HG03097 (cell line): ENCODE data around the gene CATSPERD.
A peak's percentile ranks its signal among the peaks of the same experiment; 100 is the strongest.
"Not testable (repeated sequence)": the region's sequence is repeated elsewhere in the genome, so short reads cannot be mapped to it uniquely, and the experiment has no call there.

ENCODE experiments used
- ATAC-seq: cut with Tn5 transposase; IDR thresholded peaks from one replicate; pipeline ENCODE4 v1.9.1; 2021; ENCODE audit not compliant: unreplicated experiment, low FRiP score

The CATSPERD gene

DNA sequence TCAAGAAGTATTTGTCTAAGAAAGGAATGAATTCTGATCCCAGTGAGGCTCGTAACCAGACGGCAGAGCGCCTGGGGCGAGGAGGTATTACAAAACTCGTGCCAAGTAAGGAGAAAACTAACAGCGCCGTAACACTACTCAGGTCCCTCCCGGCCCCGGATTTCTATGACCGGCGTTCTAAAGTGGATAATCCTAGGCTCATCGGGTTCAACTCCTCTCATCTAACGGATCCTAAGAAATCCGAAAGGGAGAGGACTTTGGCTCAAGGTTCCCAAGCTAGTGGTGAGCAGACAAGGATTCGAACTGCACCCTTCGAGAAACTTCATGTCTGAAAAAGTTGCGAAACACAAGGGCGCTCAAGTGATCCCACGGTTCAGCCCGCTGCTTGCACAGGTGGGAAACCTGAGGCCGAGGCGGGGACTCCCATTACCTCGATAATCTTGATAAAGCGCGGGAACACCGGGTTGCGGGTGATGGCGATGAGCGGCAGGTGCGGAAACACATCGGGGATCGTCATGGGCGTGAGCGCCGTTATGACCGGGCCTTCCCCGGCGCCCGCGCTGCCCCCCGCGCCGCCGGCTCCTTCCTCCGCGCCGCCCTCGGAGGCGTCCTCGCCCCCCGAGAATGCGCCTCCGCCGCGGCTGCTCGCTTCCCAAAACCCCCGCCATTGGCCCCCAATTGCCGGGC, 1.0 kb upstream of the CATSPERD start:
- peak; percentile 0 for ATAC-seq

DNA sequence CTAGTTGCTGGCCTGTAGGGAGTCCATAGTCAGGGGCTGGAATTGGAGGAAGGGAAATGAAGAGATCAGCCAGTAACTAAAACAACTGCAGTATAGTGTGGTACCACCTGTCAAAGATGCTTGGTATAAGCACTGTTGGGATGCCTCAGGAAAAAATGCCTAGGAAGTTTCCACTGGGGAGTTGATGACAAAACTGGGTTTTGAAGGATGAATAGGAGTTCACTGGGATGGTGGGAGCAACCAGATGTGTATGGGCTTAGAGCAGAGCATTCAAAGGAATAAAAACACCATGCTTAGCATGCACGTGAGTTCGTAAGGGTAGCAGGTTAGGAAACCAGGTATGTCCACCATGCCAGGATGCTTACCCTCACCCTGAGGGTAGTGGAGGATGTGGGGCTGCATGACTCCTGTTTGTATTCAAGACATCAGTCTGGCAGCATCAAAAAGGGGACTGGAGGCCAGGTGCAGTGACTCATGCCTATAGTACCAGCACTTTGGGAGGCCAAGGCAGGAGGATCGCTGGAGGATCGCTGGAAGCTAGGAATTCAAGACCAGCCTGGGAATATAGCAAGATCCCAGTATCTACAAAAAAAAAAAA, 7.1 kb downstream of the CATSPERD start:
- ATAC-seq: no peak

DNA sequence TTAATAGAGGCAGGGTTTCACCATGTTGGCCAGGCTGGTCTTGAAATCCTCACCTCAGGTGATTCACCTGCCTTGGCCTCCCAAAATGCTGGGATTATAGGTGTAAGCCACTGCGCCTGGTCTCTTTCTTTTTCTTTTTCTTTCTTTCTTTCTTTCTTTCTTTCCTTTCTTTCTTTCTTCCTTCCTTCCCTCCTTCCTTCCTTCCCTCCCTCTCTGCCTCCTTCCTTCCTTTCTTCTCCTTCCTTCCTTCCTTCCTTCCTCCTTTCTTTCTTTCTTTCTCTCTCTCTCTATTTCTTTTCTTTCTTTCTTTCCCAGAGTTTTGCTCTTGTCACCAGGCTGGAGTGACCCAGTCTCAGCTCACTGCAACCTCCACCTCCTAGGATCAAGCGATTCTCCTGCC, 12.7 kb downstream of the CATSPERD start:
- ATAC-seq: not testable (repeated sequence)

DNA sequence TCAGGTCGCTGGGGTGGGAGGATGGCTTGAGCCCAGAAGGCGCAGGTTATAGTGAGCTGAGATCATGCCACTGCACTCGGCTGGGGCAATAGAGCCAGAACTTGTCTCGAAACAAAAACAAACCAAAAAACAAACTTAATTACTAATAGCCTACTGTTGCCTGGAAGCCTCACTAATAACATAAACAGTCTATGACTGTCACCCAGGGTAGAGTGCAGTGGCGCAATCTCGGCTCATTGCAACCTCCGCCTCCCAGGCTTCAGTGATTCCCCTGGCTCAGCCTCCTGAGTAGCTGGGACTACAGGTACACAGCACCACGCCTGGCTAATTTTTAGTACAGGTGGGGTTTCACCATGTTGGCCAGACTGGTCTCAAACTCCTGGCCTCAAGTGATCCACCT, 18.0 kb downstream of the CATSPERD start:
- ATAC-seq: no peak

DNA sequence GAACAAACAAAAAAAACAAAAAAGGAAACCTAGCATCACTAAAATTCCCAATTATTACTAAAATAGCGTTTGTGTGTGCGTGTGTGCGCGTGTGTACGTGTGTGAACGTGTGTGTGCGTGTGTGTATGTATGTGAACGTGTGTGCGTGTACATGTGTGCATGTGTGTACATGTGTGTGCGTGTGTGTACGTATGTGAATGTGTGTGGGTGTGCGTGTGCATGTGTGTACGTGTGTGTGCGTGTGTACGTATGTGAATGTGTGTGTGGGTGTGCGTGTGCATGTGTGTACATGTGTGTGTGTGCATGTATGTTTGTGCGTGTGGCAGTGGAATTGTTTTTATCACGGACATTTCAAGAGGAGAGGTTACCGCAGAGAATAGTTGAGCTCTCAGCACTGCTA, 21.6 kb downstream of the CATSPERD start:
- no peak for ATAC-seq

DNA sequence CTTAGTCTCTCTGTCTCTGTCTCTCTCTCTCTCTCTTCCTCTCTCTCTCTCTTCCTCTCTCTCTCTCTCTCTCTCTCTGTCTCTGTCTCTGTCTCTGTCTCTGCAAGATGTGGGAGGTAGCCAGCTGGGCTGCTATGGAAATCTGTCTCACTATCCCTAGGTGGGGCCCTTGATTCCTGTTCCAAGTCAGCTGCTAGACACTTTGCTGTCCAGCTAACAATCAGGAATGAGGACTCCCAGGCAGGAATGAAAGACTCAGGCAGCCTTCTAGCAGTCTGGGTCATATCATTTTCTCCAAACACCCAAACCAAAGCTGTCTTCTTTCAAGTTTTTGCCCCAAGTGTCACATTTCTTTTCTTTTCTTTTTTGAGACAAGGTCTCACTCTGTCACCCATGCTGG, 23.2 kb downstream of the CATSPERD start:
- ATAC-seq: no peak

DNA sequence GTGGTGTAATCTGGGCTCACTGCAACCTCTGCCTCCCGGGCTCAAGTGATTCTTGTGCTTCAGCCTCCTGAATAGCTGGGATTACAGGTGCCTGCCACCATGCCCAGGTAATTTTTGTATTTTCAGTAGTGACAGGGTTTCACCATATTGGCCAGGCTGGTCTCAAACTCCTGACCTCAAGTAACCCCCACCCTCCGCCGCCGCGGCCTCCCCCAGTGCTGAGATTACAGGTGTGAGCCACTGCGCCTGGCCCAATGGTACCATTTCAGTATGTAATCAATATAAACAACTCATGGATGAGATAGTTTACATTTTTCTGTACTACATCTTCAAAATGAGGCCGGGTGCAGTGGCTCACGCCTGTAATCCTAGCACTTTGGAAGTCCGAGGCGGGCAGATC, 24.6 kb downstream of the CATSPERD start:
- ATAC-seq: not testable (repeated sequence)

DNA sequence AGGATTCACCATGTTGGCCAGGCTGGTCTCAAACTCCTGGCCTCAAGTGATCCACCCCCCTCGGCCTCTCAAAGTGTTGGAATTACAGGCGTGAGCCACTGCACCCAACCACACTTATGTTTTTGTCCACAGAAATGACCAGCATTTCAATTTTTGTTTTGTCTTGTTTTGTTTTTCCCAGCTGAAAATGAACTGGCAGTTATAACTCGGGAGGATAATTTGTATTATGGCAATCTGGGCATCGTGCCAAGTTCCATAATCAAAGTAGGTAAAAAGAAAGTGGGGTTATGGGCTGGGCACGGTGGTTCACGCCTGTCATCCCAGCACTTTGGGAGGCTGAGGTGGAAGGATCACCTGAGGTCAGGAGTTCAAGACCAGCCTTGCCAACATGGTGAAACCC, 28.5 kb downstream of the CATSPERD start:
- ATAC-seq: not testable (repeated sequence)

DNA sequence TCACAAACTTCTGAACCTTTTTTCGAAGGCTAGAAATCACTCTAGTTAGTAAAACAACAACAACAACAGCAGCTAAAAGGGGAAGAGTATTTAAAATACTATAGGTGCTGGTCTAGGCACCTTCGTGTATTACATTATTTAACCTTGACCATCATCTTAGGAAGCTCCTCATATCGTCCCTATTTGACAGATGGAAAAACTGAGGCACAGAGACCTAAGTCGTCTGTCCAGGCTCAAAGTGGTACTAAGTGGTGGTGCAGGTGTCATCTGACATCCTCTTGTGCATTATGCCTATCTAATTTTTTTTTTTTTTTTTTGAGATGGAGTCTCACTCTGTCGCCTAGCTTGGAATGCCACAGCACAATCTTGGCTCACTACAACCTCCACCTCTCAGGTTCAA, 29.1 kb downstream of the CATSPERD start:
- ATAC-seq: no peak

DNA sequence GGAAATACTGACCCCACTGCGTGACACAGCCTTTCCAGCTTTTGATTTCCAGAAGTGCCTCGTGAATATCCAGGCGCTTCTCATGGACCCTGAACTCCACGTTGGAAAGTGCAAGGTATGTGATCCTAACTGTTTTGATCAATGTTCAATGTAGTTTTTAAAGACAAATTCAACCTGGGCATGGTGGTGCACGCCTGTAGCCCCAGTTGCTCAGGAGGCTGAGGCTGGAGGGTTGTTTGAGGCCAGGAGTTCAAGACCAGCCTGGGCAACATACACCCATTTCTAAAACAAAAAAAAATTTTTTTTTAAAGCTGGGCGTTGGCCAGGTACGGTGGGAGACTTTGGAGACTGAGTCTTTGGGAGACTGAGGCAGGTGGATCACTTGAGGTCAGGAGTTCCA, 31.3 kb downstream of the CATSPERD start:
- ATAC-seq: no peak

DNA sequence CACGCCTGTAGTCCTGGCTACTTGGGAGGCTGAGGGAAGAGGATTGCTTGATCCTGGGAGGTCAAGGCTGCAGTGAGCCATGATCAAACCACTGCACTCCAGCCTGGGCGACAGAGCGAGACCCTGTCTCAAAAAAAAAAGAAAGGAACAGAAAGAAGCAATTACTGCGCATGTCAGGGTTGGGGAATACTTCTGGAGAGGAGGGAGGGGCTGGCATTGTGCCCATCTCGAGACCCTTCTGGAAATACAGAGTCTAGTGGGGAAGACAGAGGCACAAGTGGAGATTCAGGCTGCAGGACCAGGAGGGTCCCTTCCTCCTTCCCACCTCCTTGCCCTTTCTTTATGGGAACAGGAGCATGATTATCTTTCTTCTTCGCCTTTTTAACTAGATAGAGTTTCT, 33.3 kb downstream of the CATSPERD start:
- no peak for ATAC-seq

DNA sequence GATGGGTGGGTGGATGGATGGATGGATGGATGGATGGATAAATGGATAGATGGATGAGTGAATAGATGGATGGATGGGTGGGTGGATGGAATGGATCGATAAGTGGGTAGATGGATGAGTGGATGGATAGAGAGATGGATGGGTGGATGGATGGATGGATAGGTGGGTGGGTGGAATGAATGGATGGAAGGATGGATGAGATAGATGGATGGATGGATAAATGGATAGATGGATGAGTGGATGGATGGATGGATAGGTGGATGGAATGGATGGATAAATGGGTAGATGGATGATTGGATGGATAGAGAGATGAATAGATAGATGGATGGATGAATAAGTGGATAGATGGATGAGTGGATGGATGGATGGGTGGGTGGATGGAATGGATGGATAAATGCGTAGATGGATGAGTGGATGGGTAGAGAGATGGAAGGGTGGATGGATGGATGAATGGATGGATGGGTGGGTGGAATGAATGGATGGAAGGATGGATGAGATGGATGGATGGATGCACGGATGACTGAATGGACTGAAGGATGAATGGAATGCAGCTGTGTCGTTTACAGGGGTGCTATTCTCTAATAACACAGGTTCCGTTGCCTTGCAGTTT, 42.3 kb downstream of the CATSPERD start:
- no peak for ATAC-seq

DNA sequence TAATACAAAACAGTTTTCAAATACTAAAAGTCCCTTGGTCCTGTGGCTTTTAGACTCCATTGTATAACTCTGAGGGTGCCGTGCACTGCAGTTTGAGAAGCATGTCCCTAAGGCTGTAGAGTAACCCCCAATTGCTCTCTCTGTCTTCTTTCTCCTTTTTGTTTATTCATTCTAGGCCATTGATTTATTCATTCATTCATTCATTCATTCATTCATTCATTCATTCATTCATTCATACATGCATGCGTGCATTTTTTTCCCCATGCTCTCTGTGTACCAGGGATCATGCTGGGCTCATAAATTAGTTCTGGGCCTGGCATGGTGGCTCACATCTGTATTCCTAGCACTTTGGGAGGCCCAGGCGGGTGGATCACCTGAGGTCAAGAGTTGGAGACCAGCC, 44.8 kb downstream of the CATSPERD start:
- no peak for ATAC-seq

DNA sequence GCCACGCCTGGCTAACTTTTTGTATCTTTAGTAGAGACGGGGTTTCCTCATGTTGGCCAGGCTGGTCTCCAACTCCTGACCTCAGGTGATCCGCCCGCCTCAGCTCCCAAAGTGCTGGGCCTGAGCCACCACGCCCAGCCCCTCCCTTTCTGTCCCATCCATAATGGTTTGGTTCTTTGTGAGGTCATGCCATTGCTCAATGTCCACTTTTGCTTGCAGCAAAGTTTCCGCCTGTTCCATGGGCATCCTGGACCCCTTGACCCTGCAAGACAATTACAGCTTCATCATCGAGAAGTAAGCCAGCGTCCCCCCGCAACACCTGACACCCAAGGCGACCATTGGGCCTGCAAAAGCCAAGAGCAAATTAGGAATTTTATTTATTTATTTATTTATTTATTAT, 47.5 kb downstream of the CATSPERD start:
- ATAC-seq: no peak

DNA sequence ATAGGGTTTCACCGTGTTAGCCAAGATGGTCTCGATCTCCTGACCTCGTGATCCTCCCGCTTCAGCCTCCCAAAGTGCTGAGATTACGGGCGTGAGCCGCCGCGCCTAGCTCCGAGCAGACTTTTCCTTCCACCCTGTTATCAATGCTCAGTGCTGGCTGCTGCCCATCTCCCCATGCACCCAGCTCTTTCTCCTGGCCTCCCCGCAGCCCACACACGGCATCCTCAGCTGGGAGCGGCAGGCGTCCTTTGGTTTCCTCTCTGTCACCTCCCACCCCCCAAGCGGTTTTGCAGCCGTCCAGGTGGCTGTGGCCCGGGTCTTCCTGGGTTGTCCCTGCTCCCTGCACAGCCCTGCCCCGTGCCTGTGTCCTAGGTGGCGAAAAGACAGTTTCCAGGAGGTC, 52.0 kb downstream of the CATSPERD start:
- no peak for ATAC-seq

DNA sequence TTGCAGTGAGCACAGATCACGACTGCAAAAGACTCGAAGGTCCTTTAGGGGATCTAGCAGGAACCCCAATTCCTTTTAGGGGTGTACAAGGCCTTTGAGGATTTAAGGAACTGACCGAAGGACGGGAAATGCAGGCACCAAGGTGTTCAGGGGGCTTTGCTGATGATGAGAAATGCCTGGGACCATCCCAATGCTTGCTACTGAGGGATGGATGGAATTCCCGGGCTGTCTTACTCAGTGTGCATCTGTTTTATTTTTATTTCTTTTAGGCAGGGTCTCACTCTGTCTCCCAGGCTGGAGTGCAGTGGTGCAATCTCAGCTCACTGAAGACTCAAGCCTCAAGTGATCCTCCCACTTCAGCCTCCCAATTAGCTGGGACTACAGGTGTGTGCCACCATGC, 52.8 kb downstream of the CATSPERD start:
- ATAC-seq: no peak

DNA sequence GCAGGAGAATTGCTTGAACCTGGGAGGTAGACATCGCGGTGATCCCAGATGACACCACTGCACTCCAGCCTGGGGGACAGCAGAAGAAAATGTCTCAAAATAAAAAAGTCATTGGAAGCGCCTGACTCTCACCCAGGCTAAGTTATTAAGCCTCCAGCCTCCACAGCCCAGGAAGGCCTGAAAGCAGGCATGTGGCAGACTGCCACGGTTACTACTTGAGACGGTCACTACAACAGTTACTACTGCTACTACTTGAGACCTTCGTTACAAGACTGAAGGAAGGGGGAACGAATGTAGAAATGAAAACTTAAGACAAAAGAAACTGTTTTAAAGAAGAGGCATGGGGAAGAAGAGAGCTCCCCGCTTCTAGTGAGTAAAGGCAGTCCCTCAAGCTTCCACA, 54.5 kb downstream of the CATSPERD start:
- ATAC-seq: no peak

DNA sequence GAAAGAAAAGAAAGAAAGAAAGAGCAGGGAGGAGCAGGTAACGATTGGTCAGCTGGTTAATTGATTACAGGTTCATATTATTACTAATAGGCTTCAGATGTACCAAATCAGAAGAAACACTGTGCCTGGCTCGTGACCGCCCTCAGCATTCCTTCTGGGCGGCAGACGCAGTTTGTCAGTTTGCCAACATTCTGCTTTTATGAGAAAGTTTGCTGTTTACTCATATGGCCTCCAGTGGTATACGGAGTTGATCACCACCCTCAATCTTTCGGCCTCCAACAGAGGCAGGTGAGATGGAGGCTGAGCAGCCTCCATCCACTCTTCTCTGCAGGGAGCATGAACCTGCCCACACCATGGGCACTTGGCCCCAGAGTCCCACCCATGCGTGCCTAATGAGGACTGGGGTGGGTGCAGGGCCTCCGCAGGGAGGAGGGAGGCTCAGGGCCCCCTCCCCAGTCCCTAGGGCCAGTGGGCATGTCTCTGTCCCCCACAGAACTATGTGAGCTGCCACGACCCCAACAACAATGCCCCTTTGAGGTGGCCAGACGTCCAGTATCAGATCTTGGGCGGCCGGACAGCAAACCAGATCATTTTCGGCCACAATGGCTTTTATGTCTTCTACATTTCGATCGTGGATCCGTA, 55.4 kb downstream of the CATSPERD start:
- ATAC-seq: no peak

DNA sequence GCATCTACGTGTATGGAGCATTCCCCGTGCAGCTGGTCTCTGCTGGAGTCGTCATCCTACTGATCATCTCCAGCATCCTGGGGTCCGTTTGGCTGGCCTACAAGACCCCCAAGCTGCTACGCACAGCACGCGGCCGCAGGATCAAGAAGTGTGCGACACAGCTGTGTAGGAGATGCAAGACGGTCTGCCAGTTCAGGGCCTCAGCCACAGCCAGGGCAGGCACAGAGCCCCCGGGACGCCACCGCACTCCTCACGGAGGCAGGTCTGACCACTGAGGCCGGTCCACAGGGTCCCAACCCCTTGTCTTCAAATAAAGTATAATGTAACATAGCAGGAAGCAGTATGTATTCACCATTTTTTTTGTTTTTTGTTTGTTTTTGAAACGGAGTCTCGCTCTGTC, 58.0 kb downstream of the CATSPERD start:
- no peak for ATAC-seq

DNA sequence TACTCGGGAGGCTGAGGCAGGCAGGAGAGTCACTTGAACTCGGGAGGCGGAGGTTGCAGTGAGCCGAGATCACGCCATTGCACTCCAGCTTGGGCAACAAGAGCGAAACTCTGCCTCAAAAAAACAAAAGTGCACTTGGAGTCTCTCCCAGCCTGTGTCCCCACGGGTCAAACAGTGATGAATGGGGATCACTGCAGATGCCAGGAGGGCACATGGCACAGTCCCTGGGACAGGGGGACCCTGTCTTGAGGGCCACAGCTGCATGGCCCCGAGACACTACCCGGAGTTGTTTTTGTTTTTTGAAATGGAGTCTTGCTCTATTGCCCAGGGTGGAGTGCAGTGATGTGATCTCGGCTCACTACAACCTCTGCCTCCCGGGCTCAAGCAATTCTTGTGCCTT, 60.5 kb downstream of the CATSPERD start:
- ATAC-seq: not testable (repeated sequence)

DNA sequence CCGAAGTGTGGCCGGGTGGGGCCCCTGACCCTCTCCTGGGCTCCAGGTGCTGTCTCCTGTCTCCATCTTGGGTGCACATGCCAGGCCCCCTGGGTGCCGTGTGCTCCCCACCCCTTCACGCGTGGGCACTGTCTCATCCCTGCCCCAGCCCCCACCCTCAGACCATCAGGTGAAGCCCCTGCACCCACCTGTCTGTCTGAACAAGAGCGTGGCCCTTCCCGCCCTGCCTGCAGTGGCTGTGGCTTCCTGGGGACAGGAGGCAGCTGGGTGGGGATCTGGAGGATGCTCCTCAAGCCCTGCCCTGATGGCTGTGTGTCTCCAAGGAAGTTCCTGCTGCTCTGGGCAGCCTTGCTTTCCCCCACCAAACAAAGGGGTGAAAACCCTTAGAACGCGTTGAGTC, 61.9 kb downstream of the CATSPERD start:
- ATAC-seq: no peak
